NCI-H524 treated with DMSO at 0.1 percent for 48 hours (cell line): Measurements from ENCODE around the gene ELMOD1.
A peak's percentile ranks its signal among the peaks of the same experiment; 100 is the strongest.

ENCODE experiments used
- DNase-seq: peaks from one replicate; lab custom pipeline; 2025; lab: John Stamatoyannopoulos, UW

Gene ELMOD1

GRCh38 chr11:107583629-107584195, 7.2 kb upstream of the ELMOD1 start:
- DNase-seq: no peak

GRCh38 chr11:107587306-107587979, 3.5 kb upstream of the ELMOD1 start:
- no peak for DNase-seq

- no peak for DNase-seq
Measured at GRCh38 chr11:107591378-107592230, 657 bp downstream of the ELMOD1 start.

GRCh38 chr11:107592231-107592590, 1.3 kb downstream of the ELMOD1 start:
- no peak for DNase-seq

- DNase-seq: no peak
Measured at GRCh38 chr11:107592813-107593212, 1.9 kb downstream of the ELMOD1 start.

- DNase-seq: no peak
Measured at GRCh38 chr11:107593951-107594350, 3.0 kb downstream of the ELMOD1 start.

- DNase-seq: no peak
Measured at GRCh38 chr11:107594736-107595135, 3.8 kb downstream of the ELMOD1 start.

GRCh38 chr11:107598225-107599139, 7.5 kb downstream of the ELMOD1 start:
- no peak for DNase-seq

GRCh38 chr11:107605061-107606006, 14.4 kb downstream of the ELMOD1 start:
- no peak for DNase-seq

- peak; percentile 70 for DNase-seq
Measured at GRCh38 chr11:107606141-107606540, 15.2 kb downstream of the ELMOD1 start.

GRCh38 chr11:107608809-107609208, 17.9 kb downstream of the ELMOD1 start:
- DNase-seq: no peak

- no peak for DNase-seq
Measured at GRCh38 chr11:107609400-107610218, 18.7 kb downstream of the ELMOD1 start.

GRCh38 chr11:107612445-107612844, 21.5 kb downstream of the ELMOD1 start:
- no peak for DNase-seq

- DNase-seq: no peak
Measured at GRCh38 chr11:107619926-107620325, 29.0 kb downstream of the ELMOD1 start.

- no peak for DNase-seq
Measured at GRCh38 chr11:107621081-107621480, 30.1 kb downstream of the ELMOD1 start.

- DNase-seq: no peak
Measured at GRCh38 chr11:107623183-107623582, 32.2 kb downstream of the ELMOD1 start.

- no peak for DNase-seq
Measured at GRCh38 chr11:107624983-107625684, 34.2 kb downstream of the ELMOD1 start.

GRCh38 chr11:107625685-107625989, 34.7 kb downstream of the ELMOD1 start:
- no peak for DNase-seq

- DNase-seq: no peak
Measured at GRCh38 chr11:107631043-107631442, 40.1 kb downstream of the ELMOD1 start.

GRCh38 chr11:107631931-107632330, 41.0 kb downstream of the ELMOD1 start:
- no peak for DNase-seq
